GM21447 (cell line): Measurements from ENCODE around the gene PLBD2.
A peak's percentile ranks its signal among the peaks of the same experiment; 100 is the strongest.

Experiments used
- ATAC-seq: cut with Tn5 transposase; IDR thresholded peaks from one replicate; pipeline ENCODE4 v1.9.1; 2021; ENCODE audit not compliant: unreplicated experiment

PLBD2 gene

DNA sequence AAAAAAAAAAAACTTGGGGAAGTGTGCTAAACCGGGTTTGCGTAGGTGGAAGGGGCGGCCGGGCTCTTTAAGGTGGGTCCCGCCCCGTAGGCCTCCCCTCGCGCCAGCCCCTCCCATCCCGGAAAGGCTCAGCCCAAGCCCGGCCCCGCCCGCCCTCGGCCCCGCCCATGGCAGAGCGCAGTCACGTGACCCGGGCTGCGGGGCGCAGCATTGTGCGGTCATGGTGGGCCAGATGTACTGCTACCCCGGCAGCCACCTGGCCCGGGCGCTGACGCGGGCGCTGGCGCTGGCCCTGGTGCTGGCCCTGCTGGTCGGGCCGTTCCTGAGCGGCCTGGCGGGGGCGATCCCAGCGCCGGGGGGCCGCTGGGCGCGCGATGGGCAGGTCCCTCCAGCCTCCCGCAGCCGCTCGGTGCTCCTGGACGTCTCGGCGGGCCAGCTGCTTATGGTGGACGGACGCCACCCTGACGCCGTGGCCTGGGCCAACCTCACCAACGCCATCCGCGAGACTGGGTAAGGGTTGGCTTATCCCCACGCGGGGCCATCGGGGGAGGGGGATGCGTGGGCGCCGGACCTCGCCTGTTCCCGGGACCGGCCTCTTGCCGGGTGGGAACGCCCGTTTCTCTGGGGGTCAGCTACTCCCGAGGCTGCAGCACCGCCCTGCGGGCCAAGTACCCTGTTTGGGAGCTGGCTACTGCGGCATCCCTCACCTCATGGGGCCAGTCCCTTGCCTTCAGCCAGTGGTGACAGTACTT, at the start of gene PLBD2:
TSS of gene PLBD2 (plus strand) at position 207 of the 752 bp plus-strand sequence. CDS start at position 221, 14 bp downstream.
- peak; percentile 82 for ATAC-seq

DNA sequence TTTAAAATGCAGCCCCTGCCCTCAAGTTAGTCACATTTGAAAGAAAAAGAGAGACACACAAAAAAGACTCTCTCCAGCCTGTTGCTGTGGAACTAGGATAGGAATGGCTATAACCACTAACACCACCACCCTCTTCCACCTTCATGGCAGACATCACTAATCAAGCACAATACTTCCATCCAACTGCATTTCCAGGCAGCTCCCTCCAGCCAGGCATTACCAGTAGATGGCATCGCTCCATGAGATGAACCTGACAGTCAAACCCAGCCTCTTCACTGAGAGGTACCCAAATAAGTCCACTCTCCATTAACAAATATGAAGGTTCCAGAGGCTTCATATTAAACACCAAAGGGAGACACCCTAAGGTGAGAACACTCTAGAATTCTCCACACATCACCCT, 47.9 kb upstream of the PLBD2 start:
- no peak for ATAC-seq

DNA sequence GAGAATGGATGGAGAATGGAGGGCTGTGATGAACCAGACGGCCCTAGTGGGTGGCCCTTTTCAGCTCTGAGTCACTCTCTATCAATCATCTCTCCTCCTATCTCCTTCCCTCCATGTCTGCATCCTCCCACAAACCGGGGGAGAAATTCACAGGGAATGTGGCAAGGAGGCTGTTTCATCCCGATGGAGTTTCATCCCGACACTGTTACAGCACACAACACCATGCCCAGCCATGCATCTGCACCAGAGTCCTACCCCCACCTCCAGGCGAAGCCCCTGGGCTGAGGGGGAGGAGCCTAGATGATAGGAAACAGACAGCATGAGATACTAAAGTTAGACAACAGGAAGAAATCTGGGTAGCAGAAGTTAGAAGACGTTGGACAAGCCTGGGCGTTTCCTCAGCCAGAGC, 44.3 kb upstream of the PLBD2 start:
- no peak for ATAC-seq

DNA sequence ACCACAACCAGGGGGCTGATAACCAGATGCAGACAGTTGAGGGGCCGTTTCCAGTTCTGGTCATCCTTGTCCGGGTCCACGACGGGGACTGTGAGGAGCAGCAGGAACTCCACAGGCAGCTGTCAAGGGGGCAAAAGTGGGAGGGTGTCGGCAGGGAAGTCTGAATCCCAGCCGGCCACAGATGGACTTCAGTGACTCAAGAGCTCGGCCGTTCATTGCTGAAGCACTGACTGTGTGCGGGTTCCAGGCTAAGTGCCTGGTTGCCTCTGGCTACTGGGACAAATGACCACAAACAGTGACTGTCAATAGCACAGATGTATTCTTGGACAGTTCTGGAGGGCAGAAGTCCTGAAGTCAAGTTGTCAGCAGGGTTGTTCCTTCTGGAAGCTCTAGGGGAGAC, 43.0 kb upstream of the PLBD2 start:
- ATAC-seq: no peak

DNA sequence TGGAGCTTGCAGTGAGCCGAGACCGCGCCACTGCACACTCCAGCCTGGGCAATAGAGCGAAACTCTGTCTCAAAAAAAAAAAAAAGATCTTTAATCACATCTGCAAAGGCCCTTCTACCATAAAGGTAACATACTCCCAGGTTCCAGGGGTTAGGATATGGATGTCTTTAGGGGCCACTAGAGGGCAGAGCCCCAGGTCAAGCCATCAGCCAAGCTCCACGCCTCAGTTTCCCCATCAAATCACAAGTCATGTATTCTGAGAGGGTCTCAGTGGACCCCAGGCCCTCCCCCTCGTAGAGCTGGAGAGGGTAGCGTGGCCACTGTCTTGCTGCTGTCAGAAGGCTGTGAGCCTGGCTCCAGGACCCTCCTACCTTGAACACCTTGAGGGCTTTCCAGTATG, 42.2 kb upstream of the PLBD2 start:
- no peak for ATAC-seq

DNA sequence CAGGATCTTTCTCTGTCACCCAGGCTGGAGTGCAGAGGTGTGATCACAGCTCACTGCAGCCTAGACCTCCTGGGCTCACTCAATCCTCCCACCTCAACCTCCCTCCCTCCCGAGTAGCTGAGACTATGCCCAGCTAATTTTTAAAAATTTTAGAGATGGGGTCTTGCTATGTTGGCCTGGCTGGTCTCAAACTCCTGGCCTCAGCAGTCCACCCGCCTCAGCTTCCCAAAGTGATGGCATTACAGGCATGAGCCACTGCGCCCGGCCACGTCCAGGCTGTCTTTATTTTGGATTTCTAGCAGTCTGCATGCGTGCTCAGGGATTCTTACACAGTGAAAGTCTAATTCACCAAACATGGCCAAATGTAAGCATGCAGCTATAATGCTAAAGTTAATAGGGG, 41.3 kb upstream of the PLBD2 start:
- no peak for ATAC-seq

DNA sequence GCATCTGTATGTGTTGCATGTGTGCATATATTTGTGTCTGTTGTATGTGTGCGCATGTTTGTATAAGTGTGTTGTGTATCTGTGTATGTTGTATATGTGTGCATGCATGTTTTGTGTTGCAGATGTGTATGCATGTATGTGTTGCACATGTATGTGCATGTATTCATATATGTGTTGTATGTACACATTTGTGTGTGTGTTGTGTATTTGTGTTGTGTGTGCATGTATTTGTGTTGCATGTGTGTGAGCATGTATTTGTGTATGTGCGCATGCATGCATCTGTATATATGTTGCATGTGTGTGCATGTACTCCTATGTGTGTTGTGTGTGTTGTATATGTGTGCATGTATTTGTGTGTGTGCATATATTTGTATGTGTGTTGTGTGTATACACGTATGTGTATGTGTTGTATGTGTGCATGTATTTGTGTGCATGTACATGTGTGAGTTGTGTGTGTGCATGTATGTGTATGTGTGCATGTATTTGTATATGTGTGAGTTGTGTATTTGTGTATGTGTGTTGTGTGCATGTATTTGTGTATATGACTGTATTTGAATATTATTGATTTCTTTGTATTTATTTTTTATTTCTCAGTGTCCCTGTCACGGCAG, 40.2 kb upstream of the PLBD2 start:
- no peak for ATAC-seq

- no peak for ATAC-seq
These were observed 39.3 kb upstream of the PLBD2 start for GRCh38 chr12:113318900-113319628.

GRCh38 chr12:113320401-113320800, 38.0 kb upstream of the PLBD2 start:
- no peak for ATAC-seq

GRCh38 chr12:113322343-113322742, 36.0 kb upstream of the PLBD2 start:
- no peak for ATAC-seq

DNA sequence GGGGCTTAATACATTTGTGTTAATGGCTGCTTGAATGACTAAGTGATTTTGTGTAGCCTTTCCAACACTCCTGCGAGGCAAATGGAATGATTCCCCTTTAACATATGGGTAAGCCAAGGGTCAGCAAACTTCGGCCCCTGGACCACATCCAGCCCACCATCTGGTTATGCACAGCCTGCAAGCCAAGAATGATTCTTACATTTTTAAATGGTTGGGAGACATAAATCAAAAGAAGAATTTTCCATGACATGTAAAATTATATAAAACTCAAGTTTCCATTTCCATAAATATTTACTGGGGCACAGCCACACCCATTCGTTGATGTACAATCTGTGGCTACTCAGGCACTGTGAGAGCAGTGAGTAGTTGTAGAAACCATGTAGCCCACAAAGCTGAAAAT, 32.5 kb upstream of the PLBD2 start:
- ATAC-seq: no peak

- no peak for ATAC-seq
These were observed 31.5 kb upstream of the PLBD2 start for GRCh38 chr12:113326775-113327395.

GRCh38 chr12:113328368-113328889, 30.0 kb upstream of the PLBD2 start:
- ATAC-seq: no peak

GRCh38 chr12:113329022-113329790, 29.2 kb upstream of the PLBD2 start:
- no peak for ATAC-seq

- ATAC-seq: no peak
These were observed 28.5 kb upstream of the PLBD2 start for GRCh38 chr12:113329791-113330417.

- ATAC-seq: no peak
These were observed 27.9 kb upstream of the PLBD2 start for GRCh38 chr12:113330505-113330904.

GRCh38 chr12:113332688-113333417, 25.5 kb upstream of the PLBD2 start:
- ATAC-seq: no peak

DNA sequence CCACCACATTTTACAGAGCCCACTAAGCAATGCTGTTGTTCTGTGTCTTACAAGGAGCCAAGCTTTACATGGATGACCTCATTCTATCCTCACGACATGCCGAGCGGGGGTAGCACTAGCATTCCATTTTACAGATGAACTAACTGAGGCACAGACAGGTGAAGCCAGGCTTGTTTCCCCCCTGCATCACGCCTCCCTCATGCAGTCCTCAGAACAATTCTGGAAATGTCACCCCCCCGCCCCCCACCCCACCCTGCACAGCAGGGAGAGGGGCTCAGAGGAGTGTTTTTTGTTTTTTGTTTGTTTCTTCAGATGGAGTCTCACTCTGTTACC, 25.0 kb upstream of the PLBD2 start:
- ATAC-seq: no peak

GRCh38 chr12:113333877-113334785, 24.3 kb upstream of the PLBD2 start:
- peak; percentile 24 for ATAC-seq
